ENCODE data around the gene RFC2. TPM values are rescaled to one million over a fixed set of nuclear protein-coding genes. Genes with fewer than 3 reads are reported as not detected.

Gene RFC2
- total RNA-seq, 1 experiment from 2014 or later = 75.6 TPM

DNA sequence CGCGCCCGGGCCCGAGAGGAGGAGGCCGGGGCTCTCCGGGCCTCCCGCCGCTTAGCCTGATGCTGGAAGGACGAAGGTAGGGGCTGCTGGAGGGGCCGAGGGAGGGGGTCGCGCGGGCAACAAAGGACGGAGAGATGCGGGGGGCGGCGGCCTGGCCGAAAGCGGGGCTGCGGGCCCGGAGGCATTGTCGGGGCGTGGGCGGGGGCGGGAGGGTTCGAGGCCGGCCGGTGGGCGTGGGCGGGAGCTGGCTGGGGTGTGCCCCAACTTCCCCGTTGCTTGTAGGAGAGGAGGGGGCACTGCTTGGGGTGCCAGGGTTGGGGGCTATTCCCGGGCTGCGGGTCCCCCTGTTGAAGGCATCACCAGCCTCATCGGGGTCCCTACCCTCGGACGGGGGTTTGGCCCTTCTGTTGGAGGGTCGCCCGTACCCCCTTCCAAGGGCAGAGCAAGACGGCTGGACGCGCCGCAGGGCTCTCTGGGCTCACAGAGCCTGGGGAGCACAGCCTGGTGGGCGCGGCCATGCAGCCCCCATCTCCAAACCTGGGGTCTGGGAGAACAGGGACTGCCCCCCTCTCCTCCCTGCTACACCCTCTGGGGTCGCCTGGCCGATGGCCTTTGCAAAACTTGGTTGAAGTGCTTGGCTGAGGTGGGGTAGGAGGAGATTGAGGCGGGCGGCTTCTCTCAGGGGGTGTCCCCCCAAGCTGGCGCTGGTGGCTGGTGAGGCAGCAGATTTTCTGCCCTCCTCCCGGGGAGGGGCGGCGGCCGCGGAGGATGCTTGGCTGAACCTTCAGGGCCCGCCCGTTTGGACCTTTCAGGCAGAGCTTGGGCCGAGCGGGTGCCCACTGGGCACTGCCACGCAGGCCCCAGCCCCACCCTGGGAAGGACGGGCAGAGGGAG is 35.7 kb upstream of the RFC2 start:
- H3K4me3 Mint-ChIP-seq (ENCODE audit: unreplicated experiment) = peak overlapping the region; percentile 71
- DNase-seq = no peak
- Histone ChIP-seq H3K4me3 (ENCODE audit: low read depth, low read length) (peak overlapping the region; percentile 76), H3K27me3 (replicated peaks; ENCODE audit: control insufficient read depth, insufficient read depth, low read length) (no peaks in the 10 kb centered on the region), H3K36me3 (ENCODE audit: control insufficient read depth, insufficient read depth, low read length) (no peaks in the 10 kb centered on the region), H3K4me1 (peaks cover 54% of the 10 kb centered on the region), H3K9me3 (no peaks in the 10 kb centered on the region)
- ChIA-PET POLR2A (interaction anchor here (0.6 to 0.9 kb wide), 2 partner anchors 10 to 520 kb away, joined by 3 to 4 read pairs; partner anchors contain the start of gene CLDN3), CTCF (interaction anchor here (1.8 kb wide), 1 partner anchor 84 kb away, joined by 4 read pairs; no protein-coding TSS in a partner anchor)
- H3K4me1 Mint-ChIP-seq (ENCODE audit: low read depth, unreplicated experiment) = peaks cover 28% of the 10 kb centered on the region
- intact Hi-C loops (cut with micrococcal nuclease; ENCODE audit: unreplicated experiment) = loop anchor here (1.0 to 5.0 kb wide), 3 partner anchors 11 to 77 kb away; no protein-coding TSS in a partner anchor
- peaks cover 19% of the 10 kb centered on the region for H3K36me3 Mint-ChIP-seq (ENCODE audit: insufficient read depth, unreplicated experiment)
- no peak overlapping the region for H3K27ac Mint-ChIP-seq (ENCODE audit: unreplicated experiment)
- TF ChIP-seq, protein P1, sequence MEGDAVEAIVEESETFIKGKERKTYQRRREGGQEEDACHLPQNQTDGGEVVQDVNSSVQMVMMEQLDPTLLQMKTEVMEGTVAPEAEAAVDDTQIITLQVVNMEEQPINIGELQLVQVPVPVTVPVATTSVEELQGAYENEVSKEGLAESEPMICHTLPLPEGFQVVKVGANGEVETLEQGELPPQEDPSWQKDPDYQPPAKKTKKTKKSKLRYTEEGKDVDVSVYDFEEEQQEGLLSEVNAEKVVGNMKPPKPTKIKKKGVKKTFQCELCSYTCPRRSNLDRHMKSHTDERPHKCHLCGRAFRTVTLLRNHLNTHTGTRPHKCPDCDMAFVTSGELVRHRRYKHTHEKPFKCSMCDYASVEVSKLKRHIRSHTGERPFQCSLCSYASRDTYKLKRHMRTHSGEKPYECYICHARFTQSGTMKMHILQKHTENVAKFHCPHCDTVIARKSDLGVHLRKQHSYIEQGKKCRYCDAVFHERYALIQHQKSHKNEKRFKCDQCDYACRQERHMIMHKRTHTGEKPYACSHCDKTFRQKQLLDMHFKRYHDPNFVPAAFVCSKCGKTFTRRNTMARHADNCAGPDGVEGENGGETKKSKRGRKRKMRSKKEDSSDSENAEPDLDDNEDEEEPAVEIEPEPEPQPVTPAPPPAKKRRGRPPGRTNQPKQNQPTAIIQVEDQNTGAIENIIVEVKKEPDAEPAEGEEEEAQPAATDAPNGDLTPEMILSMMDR (IDR thresholded peaks at IDR 0.05; ENCODE audit: insufficient read depth in 1 of 2, low read depth in 1 of 2, low read length in 1 of 2, severe bottlenecking in 1 of 2, unreplicated experiment in 1 of 2) = no peak
- H3K9me3 Mint-ChIP-seq (ENCODE audit: unreplicated experiment) = no peaks in the 10 kb centered on the region
- no peaks in the 10 kb centered on the region for H3K27me3 Mint-ChIP-seq (ENCODE audit: insufficient read depth, unreplicated experiment)
- BruUV-seq (replicated peaks) = no TSS peak

DNA sequence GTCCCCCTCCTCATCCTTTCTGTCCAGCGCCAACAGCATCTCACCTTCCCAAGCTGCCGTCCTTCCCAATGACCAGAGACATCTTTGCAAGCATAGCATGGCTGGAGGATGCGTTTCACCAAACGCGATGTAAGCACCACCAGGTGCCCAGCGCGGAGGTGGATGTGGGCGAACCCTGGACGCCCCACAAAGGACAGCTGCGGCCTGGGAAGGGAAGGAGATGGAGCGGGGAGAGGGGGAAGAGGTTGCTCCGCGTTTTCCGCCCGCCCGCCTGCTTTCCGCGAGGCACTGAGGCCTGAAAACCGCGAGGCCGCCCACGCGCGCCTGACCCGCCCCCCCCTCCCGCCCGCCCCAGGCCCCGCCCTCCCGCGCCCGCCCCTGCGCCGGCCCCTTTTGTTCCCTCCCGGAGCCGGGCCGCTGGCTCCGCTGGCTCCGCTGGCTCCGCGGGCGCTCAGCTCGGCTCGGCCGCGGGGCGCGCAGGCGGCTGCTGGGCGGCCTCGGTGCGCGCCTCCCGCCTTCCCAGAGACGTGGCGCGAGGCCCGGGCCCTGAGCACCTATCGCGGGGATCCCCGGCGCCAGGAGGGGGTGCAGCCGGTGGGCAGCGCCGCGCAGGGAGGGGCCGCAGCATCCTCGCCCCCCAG is 34.9 kb upstream of the RFC2 start, which contains the start of gene CLIP2:
Gene CLIP2 (plus strand): TSS at position 390 of the 641 bp plus-strand sequence. CDS start 28,140 bp downstream, outside the sequence.
- Histone ChIP-seq H3K36me3 (ENCODE audit: control insufficient read depth, insufficient read depth, low read length) (no peaks in the 10 kb centered on the region), H3K27me3 (replicated peaks; ENCODE audit: control insufficient read depth, insufficient read depth, low read length) (no peaks in the 10 kb centered on the region), H3K4me1 (peaks cover 56% of the 10 kb centered on the region), H3K4me3 (ENCODE audit: low read depth, low read length) (peak within 1 kb of the TSS; percentile 76), H3K9me3 (no peaks in the 10 kb centered on the region)
- intact Hi-C loops (cut with micrococcal nuclease; ENCODE audit: unreplicated experiment) = loop anchor here (1.0 kb wide), 2 partner anchors 10 to 19 kb away; no protein-coding TSS in a partner anchor
- CTCF ChIA-PET = interaction anchor here (1.8 kb wide), 1 partner anchor 83 kb away, joined by 4 read pairs; no protein-coding TSS in a partner anchor
- peaks cover 19% of the 10 kb centered on the region for H3K36me3 Mint-ChIP-seq (ENCODE audit: insufficient read depth, unreplicated experiment)
- DNase-seq = peak; percentile 80 to 84
- TF ChIP-seq, protein P1 (IDR thresholded peaks at IDR 0.05; ENCODE audit: insufficient read depth in 1 of 2, low read depth in 1 of 2, low read length in 1 of 2, severe bottlenecking in 1 of 2, unreplicated experiment in 1 of 2) = no peak
- BruUV-seq (replicated peaks) = no TSS peak
- H3K9me3 Mint-ChIP-seq (ENCODE audit: unreplicated experiment) = no peaks in the 10 kb centered on the region
- peak within 1 kb of the TSS; percentile 71 for H3K4me3 Mint-ChIP-seq (ENCODE audit: unreplicated experiment)
- peaks cover 23% of the 10 kb centered on the region for H3K4me1 Mint-ChIP-seq (ENCODE audit: low read depth, unreplicated experiment)
- POLR2A ChIA-PET = interaction anchor here (0.6 kb wide), 1 partner anchor 519 kb away, joined by 3 read pairs; the partner anchor contains the start of gene CLDN3
- H3K27ac Mint-ChIP-seq (ENCODE audit: unreplicated experiment) = peak within 1 kb of the TSS; percentile 38
- H3K27me3 Mint-ChIP-seq (ENCODE audit: insufficient read depth, unreplicated experiment) = no peaks in the 10 kb centered on the region
